Lung microvascular endothelial cell (primary cell): ENCODE results near the gene RANBP2. TPM values are rescaled to one million over a fixed set of nuclear protein-coding genes. Genes with fewer than 3 reads are reported as not detected.

Source experiments
- DNase-seq, 2 donors: peaks; one replicate each; pipeline versions ENCODE4 v3.0.0 to v3.0.0-alpha.2; 2010; ENCODE audit warnings: low read depth in 2 of 2
- total RNA-seq: library from RNA; depleted of rRNA; stranded (reverse); fragments of >200 nt; gene quantifications from 2 replicates; pipeline ENCODE4 v1.2.1, GENCODE V29; 2014

RANBP2 gene
- total RNA-seq, 1 donor from 2014 or later = 55.6 TPM

DNA sequence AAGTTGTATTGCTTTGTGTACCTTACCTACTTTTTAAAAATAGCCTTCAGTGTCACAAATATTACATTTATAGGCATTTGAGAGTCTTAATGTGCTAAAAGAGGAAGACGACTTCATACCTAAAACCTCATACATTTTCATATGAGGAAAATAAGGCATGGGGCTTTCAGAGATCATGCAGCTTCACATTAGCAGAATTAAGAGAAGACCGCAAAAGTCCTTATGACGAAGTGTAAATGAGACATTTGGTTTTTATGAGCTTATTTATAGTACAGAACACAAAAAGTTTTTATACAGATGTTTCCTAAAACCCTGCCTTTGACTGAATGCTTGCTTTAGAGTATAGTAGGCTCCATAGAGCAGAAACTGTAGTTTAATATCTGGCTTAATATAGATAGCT is 57.2 kb downstream of the RANBP2 start:
- DNase-seq = no peak

DNA sequence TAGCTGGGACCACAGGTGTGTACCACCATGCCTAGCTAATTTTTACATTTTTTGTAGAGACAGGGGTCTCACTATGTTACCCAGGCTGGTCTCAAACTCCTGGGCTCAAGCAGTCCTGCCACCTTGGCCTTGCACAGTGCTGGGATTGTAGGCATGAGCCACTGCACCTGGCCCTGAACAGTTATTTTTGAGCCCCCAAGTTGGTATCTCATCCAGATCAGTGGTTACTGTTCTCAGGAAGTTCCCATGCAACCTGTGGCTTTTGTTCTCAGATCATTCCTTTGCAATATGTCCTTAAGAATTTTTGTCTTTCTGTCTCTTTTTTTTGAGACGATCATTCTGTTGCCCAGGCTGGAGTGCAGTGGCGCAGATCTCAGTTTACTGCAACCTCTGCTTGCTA is 59.6 kb downstream of the RANBP2 start:
- no peak for DNase-seq

DNA sequence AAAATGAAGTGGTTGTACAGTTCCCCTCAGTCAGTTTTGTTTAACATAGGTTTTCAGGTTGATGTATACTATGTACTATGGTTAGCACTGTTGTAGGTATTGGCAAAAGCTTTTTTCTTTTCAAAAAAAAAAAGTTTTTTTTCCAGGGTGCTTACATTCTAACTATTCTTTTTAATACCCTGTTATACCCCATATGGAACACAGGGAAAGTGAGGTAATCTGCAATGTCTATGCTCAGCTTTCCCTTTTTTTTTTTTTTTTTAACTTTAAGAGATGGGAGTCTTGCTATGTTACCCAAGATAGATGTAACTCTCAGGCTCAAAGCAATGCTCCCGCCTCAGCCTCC is 66.7 kb downstream of the RANBP2 start:
- DNase-seq = no peak

DNA sequence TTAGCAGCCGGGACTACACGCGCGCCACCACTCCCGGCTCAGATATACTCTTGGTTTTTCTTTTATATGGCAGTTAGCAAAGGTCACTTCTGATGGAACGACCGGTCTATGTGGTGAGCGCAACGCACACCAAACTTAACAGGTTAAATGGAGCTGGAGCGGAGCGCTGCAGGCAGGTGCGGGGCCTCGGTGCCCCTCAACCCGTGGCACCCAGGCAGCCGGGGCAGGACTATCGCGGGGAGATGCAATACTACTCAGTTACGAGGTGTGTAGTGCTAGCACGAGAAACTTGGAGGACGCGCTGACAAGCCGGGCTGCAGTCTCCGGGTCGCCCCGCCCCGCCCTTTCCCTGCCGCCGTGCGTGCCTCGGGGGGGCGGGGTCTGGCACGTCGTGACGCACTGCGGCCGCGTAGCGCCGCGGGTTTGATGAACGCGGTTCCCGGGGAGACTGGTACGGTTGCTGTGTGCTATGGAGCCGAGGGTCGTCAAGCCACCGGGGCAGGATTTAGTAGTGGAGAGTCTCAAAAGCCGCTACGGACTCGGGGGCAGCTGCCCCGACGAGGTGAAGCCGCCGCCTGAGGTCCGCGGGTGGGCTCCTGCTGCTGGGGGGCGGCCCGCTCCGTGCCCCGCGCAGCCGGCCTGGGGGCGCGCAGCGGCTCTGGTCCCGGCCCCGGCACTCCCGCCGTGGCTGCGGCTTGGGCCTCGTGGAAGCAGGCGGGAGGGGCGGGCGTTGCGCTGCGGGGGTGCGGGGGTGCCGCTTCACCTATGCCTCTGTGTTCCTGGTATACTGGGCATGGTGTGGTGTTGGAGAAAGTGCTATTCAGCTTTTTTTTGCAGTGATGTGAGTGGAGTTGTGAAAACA is 67.3 kb downstream of the RANBP2 start, which contains the start of gene CCDC138:
Gene CCDC138, plus strand, starts transcription at position 418 of the 862 bp plus-strand sequence. Its CDS starts 52 bp downstream, at position 470.
- peak; percentile 87 to 88 for DNase-seq

GRCh38 chr2:108787216-108787541 is 67.9 kb downstream of the RANBP2 start:
- DNase-seq = no peak

DNA sequence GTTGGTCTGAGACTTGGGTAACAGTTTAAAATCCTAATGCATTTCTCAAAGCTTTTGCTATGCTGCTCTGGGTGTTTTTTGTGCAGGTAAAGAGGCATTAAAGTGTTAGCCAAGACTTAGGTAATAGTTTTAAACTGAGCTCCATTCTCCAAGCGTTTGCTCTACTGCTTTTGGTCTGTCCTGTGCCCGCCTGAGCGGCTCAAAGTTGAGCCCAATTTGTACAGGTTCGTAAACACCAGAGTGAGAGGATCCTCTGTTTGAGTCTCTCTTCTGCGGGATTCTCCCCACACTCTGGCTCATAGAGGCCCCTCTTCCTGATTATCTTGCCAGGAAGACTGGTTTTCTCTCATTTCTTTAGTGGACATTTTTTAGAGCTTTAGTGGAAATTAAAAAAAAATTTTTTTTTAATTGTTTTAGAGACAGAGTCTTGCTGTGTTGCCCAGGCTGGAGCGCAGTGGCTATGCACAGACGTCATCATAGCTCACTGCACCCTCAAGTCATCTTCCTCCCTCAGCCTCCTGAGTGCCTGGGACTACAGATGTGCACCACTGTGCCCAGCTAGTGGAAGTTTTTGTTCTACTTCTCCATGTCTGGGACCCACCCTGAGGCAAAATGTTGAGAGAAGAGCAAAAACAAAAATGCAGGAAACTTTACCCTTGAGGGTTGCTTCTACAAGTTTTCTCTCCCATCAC is 83.9 kb downstream of the RANBP2 start:
- no peak for DNase-seq

DNA sequence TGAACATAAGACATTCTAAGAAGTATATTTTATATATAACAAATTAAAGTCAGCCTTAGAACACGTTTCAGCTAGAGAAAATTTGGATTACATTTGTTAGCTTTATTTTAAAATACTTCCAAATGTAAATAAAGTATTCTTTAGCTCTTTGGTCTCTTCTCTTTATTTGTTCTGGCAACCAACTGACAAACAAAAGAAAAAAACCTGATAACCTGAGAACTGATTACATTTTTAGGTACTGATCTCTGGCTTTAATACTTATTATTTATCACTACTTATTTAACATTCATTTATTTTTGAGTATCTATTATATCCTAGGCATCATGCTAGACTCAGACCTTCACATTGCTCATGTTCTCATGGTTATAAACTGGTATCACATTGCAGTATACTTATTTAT is 85.8 kb downstream of the RANBP2 start:
- DNase-seq = no peak

DNA sequence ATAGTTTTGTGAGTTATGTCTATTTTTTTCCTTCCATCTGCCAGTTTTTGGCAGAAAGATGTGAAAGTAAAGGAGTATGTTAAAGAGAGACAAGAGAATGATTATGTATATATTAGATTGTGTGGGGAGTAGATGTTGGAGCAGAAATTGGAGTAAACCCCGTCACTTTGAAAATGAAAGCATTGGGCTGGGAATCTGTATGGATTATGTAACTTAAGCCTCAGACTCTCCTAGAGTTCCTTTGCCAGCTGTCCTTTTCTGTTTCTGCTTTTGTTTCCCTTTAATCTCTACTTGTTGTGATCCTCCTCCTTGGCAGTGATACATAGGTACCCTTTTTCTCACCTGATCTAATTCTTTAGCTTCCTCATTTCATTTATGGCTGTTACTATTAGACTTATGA is 86.5 kb downstream of the RANBP2 start:
- no peak for DNase-seq

DNA sequence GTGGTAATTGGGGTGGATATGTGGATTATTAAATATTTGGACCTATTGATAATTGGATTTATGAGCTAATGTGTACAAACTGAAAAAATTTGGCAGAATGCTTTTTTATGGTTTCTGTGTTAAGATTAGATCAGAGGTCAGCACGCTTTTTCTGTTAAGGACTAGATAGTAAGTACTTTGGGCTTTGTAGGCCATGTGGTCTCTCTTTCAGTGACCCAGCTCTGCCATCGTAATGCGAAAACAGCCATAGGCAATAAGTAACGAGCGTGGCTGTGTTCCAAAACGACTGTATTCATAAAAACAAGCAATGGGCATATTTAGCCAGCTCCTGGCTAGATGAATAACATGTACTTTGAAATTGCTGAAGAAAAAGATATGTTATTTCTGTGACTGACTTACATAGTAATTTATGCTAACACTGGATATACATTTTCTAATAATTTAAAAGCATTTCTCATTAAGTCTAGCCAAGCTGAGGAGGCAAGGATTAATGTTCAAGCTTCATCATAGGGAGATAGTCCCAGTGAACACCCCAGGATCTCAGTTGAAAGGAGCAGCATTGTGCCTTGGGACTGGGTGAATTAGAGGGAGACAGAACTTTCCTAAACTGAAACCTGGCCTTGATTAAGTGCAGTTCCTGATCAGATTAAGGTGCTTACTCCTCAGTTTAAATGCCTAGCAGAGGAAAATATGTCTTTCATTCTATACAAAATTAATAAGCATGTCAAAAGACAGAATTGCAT is 87.3 kb downstream of the RANBP2 start:
- DNase-seq = no peak

DNA sequence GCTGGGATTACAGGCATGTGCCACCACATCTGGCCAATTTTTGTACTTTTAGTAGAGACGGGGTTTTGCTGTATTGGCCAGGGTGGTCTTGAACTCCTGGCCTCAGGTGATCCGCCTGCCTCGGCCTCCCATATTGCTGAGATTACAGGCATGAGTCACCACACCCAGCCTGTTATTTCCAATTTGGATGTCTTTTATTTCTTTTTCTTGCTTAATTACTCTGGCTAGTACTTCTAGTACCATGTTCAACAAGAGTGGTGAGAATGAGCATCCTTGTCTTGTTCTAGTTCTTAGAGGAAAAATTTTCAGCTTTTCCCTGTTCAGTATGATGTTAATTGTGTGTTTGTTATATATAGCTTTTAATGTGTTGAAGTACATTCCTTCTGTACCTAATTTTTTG is 90.7 kb downstream of the RANBP2 start:
- no peak for DNase-seq

GRCh38 chr2:108810993-108811957 is 92.0 kb downstream of the RANBP2 start:
- DNase-seq = no peak

DNA sequence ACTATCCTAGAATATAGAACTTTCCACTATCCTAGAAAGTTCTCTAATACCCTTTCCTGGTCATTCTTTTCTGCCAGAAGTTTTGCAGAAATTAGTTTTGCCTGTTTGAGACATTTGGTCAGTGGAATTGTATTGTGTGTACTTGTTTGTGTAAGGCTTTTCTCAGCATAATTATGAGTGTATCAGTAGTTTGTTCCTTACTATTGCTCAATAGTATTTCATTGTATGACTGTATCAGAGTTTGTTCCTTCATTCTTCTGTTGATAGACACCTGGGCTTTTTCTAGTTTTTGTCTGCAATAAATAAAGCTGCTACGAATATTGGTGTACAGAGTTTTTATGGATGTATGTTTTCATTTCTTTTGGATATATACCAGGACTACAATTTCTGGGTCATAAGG is 94.5 kb downstream of the RANBP2 start:
- DNase-seq = no peak

- DNase-seq = no peak
Observed at GRCh38 chr2:108820482-108820881, 101.2 kb downstream of the RANBP2 start.

- no peak for DNase-seq
Observed at GRCh38 chr2:108823286-108823685, 104.0 kb downstream of the RANBP2 start.

- no peak for DNase-seq
Observed at GRCh38 chr2:108824316-108825070, 105.2 kb downstream of the RANBP2 start.

GRCh38 chr2:108825254-108825653 is 106.0 kb downstream of the RANBP2 start:
- DNase-seq = no peak

- no peak for DNase-seq
Observed at GRCh38 chr2:108825736-108826135, 106.5 kb downstream of the RANBP2 start.

DNA sequence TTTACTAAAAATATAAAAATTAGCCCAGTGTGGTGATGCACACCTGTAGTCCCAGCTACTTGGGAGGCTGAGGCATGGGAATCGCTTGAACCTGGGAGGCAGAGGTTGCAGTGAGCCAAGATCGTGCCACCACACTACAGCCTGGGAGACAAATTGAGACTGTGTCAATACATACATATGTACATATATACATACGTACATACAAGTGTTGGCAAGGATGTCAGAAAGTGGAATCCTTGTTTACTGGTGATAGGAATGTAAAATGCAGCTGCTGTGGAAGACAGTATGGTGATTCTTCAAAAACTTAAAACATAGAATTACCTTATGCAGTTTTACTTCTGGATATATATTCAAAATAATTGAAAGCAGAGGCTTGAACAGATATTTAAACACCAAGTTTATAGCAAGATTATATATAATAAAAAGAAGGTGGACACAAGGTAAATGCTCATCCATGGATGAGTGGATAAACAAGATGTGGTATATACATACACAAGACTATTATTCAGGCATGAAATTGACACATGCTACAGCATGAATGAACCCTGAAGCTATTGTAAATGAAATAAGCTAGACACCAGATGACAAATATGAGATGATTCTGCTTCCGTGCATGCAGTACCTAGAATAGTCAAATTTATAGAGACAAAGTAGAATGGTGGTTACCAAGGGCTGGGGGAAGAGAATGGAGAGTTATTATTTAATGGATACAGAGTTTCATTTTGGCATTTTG is 110.5 kb downstream of the RANBP2 start:
- no peak for DNase-seq

DNA sequence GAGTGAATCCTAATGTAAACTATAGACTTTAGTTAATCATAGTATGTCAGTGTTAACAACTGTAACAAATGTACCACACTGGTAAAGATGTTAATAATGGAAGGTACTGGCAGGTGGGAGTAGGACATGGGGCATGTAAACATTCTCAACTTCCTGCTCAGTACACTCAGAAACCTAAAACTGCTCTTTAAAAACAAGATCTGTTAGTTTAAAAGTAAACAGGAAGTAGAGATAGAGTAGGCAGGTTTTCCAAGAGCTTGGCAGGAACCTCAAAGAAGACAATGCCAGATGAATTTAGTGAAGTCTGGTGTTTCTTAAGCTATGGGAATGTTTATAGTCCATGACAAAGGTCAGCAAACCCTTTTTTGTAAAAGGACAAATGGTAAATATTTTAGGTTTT is 113.9 kb downstream of the RANBP2 start:
- peak in 1 of 2 donors; percentile 55 for DNase-seq

DNA sequence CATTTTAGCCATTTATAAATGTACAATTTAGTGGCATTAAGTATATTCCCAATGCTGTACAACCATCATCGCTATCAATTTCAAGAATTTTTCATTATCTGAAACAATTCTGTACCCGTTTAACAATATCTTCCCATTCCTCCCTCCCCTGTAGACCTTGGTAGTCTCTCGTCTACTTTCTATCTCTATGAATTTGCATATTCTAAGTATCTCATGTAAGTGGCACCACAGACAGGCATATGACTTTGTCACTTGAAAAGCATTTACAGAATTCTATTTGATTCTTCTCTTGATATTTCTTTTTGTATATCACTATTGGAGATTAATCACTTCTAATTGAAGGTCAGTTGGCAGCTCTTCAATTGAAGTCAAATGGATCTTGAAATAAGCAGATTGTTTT is 115.3 kb downstream of the RANBP2 start:
- no peak for DNase-seq
